HG02885 (cell line): Measurements from ENCODE around the gene POLR1C.
A peak's percentile ranks its signal among the peaks of the same experiment; 100 is the strongest.
"Not testable (repeated sequence)": the region's sequence is repeated elsewhere in the genome, so short reads cannot be mapped to it uniquely, and the experiment has no call there.

Source experiments
- ATAC-seq: cut with Tn5 transposase; IDR thresholded peaks from one replicate; pipeline ENCODE4 v1.9.1; 2021; ENCODE audit warnings: mild to moderate bottlenecking; ENCODE audit not compliant: unreplicated experiment, poor library complexity

POLR1C gene

GRCh38 chr6:43516697-43517504, at the start of gene POLR1C, which contains the start of gene YIPF3:
TSS of gene POLR1C (plus strand) at chr6:43517089. CDS start at chr6:43517110, 21 bp downstream.
TSS of gene YIPF3 (minus strand) at chr6:43516926. CDS start at chr6:43516807, 119 bp downstream.
- peak; percentile 92 for ATAC-seq

- not testable (repeated sequence) for ATAC-seq
Measured at GRCh38 chr6:43467265-43467664, 49.6 kb upstream of the POLR1C start.

GRCh38 chr6:43467752-43468151, 49.1 kb upstream of the POLR1C start:
- no peak for ATAC-seq

DNA sequence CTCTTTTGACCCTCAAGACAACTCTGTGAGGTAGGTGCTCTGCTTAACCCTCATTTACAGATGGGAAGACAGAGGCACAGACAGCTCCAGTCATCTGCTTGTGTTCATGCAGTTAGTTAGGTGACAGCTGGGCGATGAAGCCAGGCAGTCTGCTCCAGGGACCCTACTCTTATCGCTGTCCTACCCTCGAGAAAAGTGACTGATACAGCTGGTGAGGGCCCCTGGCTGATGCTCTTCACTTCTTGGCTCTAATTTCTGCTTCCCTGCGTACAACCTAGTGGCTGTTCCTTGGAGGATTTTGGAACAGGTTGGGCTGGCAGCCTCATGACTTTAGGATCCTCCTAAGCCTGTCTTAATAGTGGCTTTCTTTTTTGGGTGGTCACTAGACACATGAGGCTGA, 48.6 kb upstream of the POLR1C start:
- ATAC-seq = no peak

GRCh38 chr6:43468748-43469681, 47.9 kb upstream of the POLR1C start:
- ATAC-seq = no peak

DNA sequence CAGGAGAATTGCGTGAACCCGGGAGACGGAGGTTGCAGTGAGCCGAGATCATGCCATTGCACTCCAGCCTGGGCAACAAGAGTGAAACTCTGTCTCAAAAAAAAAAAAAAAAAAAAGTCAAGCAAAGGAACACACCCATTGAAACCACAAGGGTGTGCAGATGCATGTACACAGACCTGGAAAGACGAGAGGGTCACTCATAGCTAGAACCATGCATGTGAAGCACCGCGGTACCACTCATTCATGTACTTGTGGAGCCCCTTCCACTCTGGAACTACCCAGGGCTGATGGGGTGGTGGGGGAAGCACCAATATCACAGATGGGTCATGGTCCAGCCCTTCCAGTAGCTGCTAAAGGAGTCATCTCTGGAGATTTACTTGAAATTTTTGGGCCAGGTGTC, 46.9 kb upstream of the POLR1C start:
- no peak for ATAC-seq

- no peak for ATAC-seq
Measured at GRCh38 chr6:43471399-43471798, 45.5 kb upstream of the POLR1C start.

- no peak for ATAC-seq
Measured at GRCh38 chr6:43472515-43472914, 44.4 kb upstream of the POLR1C start.

- no peak for ATAC-seq
Measured at GRCh38 chr6:43475516-43475915, 41.4 kb upstream of the POLR1C start.

DNA sequence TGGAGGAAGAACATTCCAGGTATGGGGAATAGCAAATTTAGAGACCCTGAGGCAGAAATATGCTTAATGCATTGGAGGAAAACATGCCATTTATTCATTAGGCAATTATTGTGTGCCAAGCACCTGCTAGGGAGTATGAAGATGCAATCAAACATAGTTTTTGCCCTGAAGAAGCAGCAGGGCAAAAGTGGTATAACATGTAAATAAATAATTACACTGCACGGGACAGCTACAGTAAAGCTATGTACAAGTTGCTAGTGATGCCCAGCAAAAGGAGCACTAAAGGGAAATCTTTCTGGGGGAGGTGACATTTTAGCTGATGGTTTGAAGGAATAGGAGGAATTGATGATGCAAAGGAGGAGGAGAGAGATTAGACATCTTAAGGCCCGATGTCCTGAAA, 40.1 kb upstream of the POLR1C start:
- no peak for ATAC-seq

DNA sequence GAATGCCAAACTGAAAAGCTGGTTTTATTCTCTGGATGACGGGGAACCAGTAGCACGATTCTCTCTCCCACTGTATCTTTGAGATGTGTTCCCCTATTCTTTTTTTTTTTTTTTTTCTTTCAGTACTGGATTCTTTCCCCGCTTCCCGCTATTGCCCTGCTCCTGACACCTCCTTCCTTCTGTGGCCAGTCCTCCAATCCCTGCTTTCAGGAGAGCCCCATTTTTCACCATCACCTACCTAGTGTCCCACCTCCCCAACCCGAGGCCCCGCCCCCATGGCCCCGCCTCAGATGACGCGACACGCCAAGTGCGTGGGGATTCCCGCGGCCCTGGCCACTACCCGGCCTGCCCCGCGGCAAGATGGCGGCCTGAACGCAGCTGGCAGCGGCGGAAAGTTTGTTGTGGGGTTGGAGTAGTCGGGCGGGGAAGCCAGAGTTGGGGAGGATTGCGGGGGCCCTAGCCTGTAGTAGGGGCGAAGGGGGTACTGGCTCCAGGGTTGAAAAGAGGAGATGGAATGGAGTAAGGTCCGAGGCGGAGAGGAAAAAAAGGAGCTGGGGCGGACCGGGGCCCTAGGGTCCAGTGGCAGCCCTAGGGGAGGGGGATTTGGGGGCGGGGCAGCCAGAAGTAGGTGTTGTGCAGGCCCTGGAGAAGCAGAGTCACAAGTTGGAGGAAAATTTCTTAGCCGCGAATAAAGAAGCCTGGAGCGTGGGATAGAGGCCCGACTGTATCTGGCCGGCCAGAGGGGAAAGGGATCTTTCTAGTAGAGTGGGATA, 39.5 kb upstream of the POLR1C start, which contains the start of gene TJAP1:
Gene TJAP1, plus strand, starts transcription at position 336 of the 773 bp plus-strand sequence. CDS start 21,432 bp downstream, outside the sequence.
- ATAC-seq = peak; percentile 98

DNA sequence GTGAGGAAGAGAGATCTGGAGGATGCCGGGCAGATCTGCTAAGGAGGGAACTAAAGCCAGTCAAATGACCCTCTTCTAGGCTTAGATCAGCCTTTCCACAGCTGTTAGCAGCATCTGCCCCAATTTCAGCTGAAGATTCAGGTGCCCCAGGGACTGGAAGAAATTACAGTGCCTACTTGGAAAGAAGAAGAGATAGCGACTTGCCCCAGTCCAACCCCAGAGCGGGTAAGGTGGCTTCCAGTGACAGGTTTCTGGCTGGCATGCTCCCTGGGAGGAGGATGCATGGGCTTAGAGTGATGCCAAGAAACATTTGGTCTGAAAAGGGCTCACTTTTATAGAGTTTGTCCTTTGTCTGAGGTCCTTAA, 38.9 kb upstream of the POLR1C start:
- ATAC-seq = no peak

DNA sequence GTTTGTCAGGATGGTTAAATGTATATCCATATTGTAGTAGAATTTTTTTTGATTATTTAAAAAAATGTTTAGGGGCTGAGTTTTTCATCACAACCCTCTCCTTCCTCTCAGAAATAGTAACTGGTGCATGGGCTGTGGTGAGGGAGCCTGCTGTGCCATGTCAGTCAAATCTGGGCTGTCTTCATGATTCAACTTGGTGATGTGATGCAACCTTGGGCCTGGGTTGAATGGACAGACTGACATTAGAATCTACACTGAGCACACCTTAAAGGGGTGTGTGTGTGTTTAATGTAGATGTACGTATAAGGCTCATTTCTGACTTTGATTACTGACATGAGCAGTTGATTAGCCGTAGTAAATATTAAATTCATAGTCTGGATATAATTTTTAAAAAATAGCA, 35.8 kb upstream of the POLR1C start:
- ATAC-seq = no peak

GRCh38 chr6:43481591-43482236, 35.2 kb upstream of the POLR1C start:
- ATAC-seq = no peak

- ATAC-seq = no peak
Measured at GRCh38 chr6:43488667-43489276, 28.1 kb upstream of the POLR1C start.

DNA sequence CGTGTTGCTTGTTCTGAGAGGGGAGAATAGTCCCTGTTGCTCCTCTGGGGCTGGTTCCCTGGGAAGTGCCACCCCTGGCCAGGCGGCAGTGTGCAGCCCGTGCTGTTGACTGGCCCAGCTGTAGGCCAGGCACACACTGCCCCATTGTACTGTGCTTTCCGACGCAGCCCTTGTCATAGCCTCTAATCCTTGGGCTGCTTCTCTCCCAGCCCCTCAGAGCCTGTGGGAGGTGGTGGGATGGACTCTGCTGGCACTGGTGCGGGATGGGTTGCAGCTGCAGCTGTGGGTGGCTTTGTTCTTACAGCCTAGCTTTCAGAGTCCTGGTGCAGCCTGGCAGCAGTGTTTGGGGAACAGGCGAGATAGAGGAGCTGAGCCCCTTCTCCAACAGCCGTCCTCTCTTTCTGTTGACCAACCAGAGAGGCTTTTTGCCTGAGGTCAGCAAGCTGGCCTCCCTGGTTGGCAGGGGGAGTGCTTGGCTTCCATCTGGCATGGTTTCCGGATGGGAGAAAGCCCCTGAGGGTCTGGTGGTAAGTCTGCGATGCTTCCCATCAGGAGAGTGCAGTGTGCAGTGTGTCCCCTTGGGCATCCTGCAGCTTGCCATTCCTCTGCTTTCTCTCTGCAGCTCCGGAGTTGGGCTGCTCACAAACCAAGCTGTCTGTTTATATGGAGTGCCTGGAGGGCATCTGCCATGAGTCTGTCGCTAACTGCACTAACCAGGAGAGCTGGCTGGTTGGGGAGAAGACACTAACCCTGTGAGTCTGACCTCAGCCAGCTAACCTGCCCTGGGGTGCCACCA, 27.4 kb upstream of the POLR1C start:
- ATAC-seq = no peak

DNA sequence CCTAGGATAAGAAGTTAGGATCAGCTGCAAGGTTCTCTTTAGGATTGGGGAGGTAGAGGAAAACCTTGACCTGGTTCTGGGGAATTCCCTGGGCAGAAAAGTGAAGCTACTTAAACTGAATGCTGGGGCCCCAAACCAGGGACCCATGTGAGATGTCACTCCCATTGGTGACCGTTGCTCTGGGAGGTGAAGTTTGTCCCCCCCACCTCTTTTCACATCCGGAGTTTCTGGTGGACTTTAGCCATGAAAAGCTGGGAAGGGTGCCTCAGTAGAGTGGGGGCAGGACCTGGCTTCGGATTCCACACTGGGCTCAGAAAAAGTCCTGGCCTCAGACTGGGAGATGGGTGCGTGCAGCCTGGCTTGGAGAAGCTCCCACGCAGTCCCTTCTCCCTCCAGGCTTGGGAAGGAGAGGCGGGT, 26.4 kb upstream of the POLR1C start:
- ATAC-seq = no peak

GRCh38 chr6:43491750-43492661, 24.9 kb upstream of the POLR1C start:
- ATAC-seq = no peak
